ENCODE measurements around the gene ZBTB47.

ZBTB47 gene

DNA sequence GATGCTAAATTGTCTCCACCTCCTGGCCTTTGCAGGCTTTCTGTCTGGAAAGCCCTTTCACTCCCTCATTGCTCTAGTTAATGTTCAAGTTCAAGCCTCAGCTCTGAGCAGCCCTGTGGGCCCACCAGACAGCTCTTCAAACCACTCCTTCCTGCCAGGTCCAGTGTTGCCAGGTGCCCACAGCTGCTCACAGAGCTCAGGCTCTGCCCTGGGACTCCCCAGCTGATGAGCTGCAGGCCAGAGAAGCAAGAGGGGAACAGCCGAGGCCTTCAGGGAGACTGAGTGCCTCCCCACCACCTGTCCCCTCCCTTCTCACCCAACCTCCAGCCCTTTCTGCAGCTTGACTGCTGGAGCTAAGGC, 1.3 kb upstream of the ZBTB47 start:
- no peak overlapping the region for H3K18ac ChIP-seq (ENCODE audit: low read length)
- peak overlapping the region; percentile 19 for H2AK5ac ChIP-seq (ENCODE audit: low read length)
- H3K27ac ChIP-seq (ENCODE audit: low read depth, low read length): peak overlapping the region; percentile 66
- no peak overlapping the region for H4K8ac ChIP-seq (ENCODE audit: low read depth, low read length)
- H3K14ac ChIP-seq (ENCODE audit: low read length): peak overlapping the region; percentile 0
- DNase-seq: no peak
- no peak overlapping the region for H2AFZ ChIP-seq (ENCODE audit: insufficient read depth, low read length, poor library complexity)
- H3K23ac ChIP-seq (ENCODE audit: low read length): no peak overlapping the region
- H3K9ac ChIP-seq (ENCODE audit: low read length): no peak overlapping the region
- peaks cover 20% of the 10 kb centered on the region for H3K79me1 ChIP-seq (ENCODE audit: low read length)
- H3K79me2 ChIP-seq (ENCODE audit: control insufficient read depth, insufficient read depth, low read length, poor library complexity): peaks cover 10% of the 10 kb centered on the region
- peaks cover 5 to 9% of the 10 kb centered on the region in 2 experiments for H3K36me3 ChIP-seq (ENCODE audit: control insufficient read depth in 1 of 2, insufficient read depth in 2 of 2, low read length in 2 of 2)
- peaks cover 2% of the 10 kb centered on the region for H3K9me3 ChIP-seq (ENCODE audit: insufficient read depth, low read depth, low read length)
- no peak overlapping the region for H2BK120ac ChIP-seq (ENCODE audit: insufficient read depth, low read length, poor library complexity)
- H3K27me3 ChIP-seq (ENCODE audit: insufficient read depth, low read length): no peaks in the 10 kb centered on the region
- peak overlapping the region; percentile 88 for H3K4me2 ChIP-seq (ENCODE audit: low read length)
- no peak overlapping the region for H3K4ac ChIP-seq (ENCODE audit: low read depth, low read length)
- no peak overlapping the region for H2BK12ac ChIP-seq (ENCODE audit: low read length)
- no CpG with 5 or more reads among the region's 1 CpG for WGBS (ENCODE audit: extremely low coverage, insufficient coverage, insufficient read length)
- peaks cover 34 to 46% of the 10 kb centered on the region in 2 experiments for H3K4me1 ChIP-seq (ENCODE audit: control insufficient read depth in 1 of 2, insufficient read depth in 2 of 2, low read length in 2 of 2)
- H2BK5ac ChIP-seq (ENCODE audit: low read depth, low read length, poor library complexity): no peak overlapping the region
- H4K91ac ChIP-seq (ENCODE audit: low read depth, low read length): peak overlapping the region; percentile 38
- H3K4me3 ChIP-seq (ENCODE audit: low read depth, low read length): no peak overlapping the region
- no peak overlapping the region for H4K12ac ChIP-seq (ENCODE audit: low read depth, low read length)

DNA sequence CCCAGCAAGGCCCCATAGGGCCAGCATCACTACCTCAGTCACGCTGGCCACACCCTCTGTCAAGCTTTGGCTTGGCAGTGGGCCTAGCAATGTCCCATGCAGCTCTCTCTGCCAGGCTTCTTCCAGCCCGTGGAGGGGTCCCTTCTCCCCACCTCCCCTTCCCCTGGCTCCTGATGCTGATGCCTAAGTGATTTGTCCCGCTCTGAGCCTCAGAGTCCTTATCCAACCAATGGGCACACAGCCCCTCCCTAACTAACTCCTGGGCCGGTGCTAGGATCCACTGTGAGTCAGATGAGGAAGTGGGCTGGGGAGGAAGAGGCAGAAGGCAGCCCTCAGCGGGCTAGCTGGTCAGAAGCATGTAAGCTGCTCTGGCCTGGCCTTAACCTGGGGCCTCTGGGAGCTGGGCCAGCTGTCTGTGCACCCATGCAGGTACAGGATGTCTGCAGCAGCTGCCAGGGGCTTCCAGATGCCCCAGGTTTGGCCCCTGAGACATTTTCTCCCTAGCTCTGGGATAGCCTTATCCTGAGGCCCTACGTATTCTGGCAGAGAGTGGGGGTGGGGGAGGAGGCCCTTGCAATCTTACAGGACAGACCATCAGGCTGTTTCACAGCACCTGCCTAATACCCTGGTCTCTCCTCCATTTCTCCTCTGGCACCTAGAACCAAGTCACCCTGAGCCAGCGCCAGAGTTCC, 740 bp upstream of the ZBTB47 start:
- Histone ChIP-seq H2AK5ac (ENCODE audit: low read length) (peak overlapping the region; percentile 19), H3K4ac (ENCODE audit: low read depth, low read length) (no peak overlapping the region), H3K4me1 (ENCODE audit: control insufficient read depth in 1 of 2, insufficient read depth in 2 of 2, low read length in 2 of 2) (peaks cover 32 to 44% of the 10 kb centered on the region in 2 experiments), H2BK120ac (ENCODE audit: insufficient read depth, low read length, poor library complexity) (no peak overlapping the region), H4K12ac (ENCODE audit: low read depth, low read length) (no peak overlapping the region), H4K91ac (ENCODE audit: low read depth, low read length) (peak overlapping the region; percentile 94), H3K4me3 (ENCODE audit: low read depth, low read length) (no peak overlapping the region), H2BK5ac (ENCODE audit: low read depth, low read length, poor library complexity) (no peak overlapping the region), H4K8ac (ENCODE audit: low read depth, low read length) (no peak overlapping the region), H3K18ac (ENCODE audit: low read length) (no peak overlapping the region), H3K36me3 (ENCODE audit: control insufficient read depth in 1 of 2, insufficient read depth in 2 of 2, low read length in 2 of 2) (peaks cover 5 to 7% of the 10 kb centered on the region in 2 experiments), H3K9me3 (ENCODE audit: insufficient read depth, low read depth, low read length) (peaks cover 2% of the 10 kb centered on the region), H3K14ac (ENCODE audit: low read length) (peak overlapping the region; percentile 91), H3K4me2 (ENCODE audit: low read length) (peak overlapping the region; percentile 88), H2AFZ (ENCODE audit: insufficient read depth, low read length, poor library complexity) (no peak overlapping the region), H3K9ac (ENCODE audit: low read length) (peak overlapping the region; percentile 38), H3K79me2 (ENCODE audit: control insufficient read depth, insufficient read depth, low read length, poor library complexity) (peaks cover 10% of the 10 kb centered on the region), H3K23ac (ENCODE audit: low read length) (peak overlapping the region; percentile 49), H2BK12ac (ENCODE audit: low read length) (peak overlapping the region; percentile 7), H3K27ac (ENCODE audit: low read depth, low read length) (peak overlapping the region; percentile 66), H3K27me3 (ENCODE audit: insufficient read depth, low read length) (no peaks in the 10 kb centered on the region), H3K79me1 (ENCODE audit: low read length) (peaks cover 20% of the 10 kb centered on the region)
- WGBS (ENCODE audit: extremely low coverage, insufficient coverage, insufficient read length): no CpG with 5 or more reads among the region's 7 CpGs
- peak; percentile 55 to 60 for DNase-seq

DNA sequence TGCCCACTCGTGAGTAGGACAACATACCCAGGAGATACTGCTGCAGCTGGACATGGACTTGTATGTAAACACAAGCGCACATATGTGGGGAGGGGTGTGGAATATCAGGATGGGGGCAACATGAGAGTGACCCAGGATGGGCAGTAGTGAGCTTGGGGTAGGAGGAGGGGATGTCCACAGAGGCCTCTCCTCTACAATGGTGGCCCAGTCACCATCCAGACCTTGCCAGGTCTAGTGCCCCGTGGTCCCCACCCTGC, 266 bp upstream of the ZBTB47 start:
- H3K18ac ChIP-seq (ENCODE audit: low read length): peak overlapping the region; percentile 80
- H3K27ac ChIP-seq (ENCODE audit: low read depth, low read length): peak overlapping the region; percentile 43
- H3K4me2 ChIP-seq (ENCODE audit: low read length): peak overlapping the region; percentile 88
- peak overlapping the region; percentile 82 for H2BK120ac ChIP-seq (ENCODE audit: insufficient read depth, low read length, poor library complexity)
- peak overlapping the region; percentile 49 for H3K23ac ChIP-seq (ENCODE audit: low read length)
- peak overlapping the region; percentile 94 for H4K91ac ChIP-seq (ENCODE audit: low read depth, low read length)
- H2AK5ac ChIP-seq (ENCODE audit: low read length): peak overlapping the region; percentile 74
- peak overlapping the region; percentile 79 for H2BK5ac ChIP-seq (ENCODE audit: low read depth, low read length, poor library complexity)
- H4K12ac ChIP-seq (ENCODE audit: low read depth, low read length): peak overlapping the region; percentile 65
- DNase-seq: no peak
- peaks cover 10% of the 10 kb centered on the region for H3K79me2 ChIP-seq (ENCODE audit: control insufficient read depth, insufficient read depth, low read length, poor library complexity)
- peak overlapping the region; percentile 84 for H3K4ac ChIP-seq (ENCODE audit: low read depth, low read length)
- peak overlapping the region; percentile 33 for H2AFZ ChIP-seq (ENCODE audit: insufficient read depth, low read length, poor library complexity)
- H3K9ac ChIP-seq (ENCODE audit: low read length): peak overlapping the region; percentile 38
- peak overlapping the region; percentile 87 for H4K8ac ChIP-seq (ENCODE audit: low read depth, low read length)
- H2BK12ac ChIP-seq (ENCODE audit: low read length): peak overlapping the region; percentile 31
- peaks cover 20% of the 10 kb centered on the region for H3K79me1 ChIP-seq (ENCODE audit: low read length)
- H3K27me3 ChIP-seq (ENCODE audit: insufficient read depth, low read length): no peaks in the 10 kb centered on the region
- WGBS (ENCODE audit: extremely low coverage, insufficient coverage, insufficient read length): no CpG with 5 or more reads among the region's 3 CpGs
- H3K4me1 ChIP-seq (ENCODE audit: control insufficient read depth in 1 of 2, insufficient read depth in 2 of 2, low read length in 2 of 2): peaks cover 28 to 40% of the 10 kb centered on the region in 2 experiments
- peak overlapping the region; percentile 77 for H3K4me3 ChIP-seq (ENCODE audit: low read depth, low read length)
- H3K14ac ChIP-seq (ENCODE audit: low read length): peak overlapping the region; percentile 91
- H3K36me3 ChIP-seq (ENCODE audit: control insufficient read depth in 1 of 2, insufficient read depth in 2 of 2, low read length in 2 of 2): peaks cover 6 to 8% of the 10 kb centered on the region in 2 experiments
- peaks cover 2% of the 10 kb centered on the region for H3K9me3 ChIP-seq (ENCODE audit: insufficient read depth, low read depth, low read length)

DNA sequence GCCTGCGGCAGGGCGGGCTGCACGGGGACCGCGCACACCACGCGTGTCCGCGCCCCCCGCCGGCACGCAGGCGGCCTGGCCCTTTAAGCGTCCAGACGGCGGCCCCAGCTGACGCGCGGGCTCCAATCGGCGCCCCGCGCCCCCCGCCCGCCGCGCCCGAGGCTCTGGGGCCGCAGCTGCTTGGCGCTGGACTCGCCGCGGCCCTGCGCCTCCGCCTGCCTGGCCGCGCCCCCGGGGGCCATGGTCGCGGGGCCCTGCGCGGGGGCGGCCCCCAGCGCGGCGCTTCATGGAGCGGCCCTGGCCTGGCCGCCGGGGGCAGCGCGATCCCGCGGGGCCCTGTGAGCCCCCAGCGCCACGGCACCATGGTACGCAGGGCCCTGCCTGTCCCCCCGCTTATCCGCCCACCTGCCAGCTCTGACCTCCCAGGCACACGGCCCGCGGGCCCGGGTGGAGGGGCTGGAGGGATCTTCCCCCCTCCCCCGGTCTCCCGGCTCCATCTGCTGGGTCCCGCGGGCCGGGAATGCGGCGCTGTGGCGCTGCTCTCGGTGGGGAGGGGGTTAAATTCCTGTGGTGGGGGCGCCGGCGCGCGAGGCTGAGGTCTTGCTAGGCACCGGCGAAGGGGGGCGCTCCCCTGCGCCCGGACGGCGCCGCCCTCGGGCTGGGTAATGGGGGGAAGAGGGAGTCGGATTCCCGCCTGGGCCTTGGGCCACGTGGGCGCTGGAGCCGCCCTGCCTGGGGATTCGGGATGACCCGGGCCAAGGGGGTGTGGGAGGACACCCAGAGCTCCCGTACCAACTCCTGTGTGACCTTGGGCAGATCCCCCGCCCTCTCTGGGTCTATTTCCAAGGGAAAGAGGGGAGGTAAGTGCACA, 1.1 kb downstream of the ZBTB47 start:
- Histone ChIP-seq H3K23ac (ENCODE audit: low read length) (no peak overlapping the region), H3K36me3 (ENCODE audit: control insufficient read depth in 1 of 2, insufficient read depth in 2 of 2, low read length in 2 of 2) (peaks cover 15 to 18% of the 10 kb centered on the region in 2 experiments), H3K9me3 (ENCODE audit: insufficient read depth, low read depth, low read length) (peaks cover 2% of the 10 kb centered on the region), H3K27ac (ENCODE audit: low read depth, low read length) (peak overlapping the region; percentile 50), H4K91ac (ENCODE audit: low read depth, low read length) (peak overlapping the region; percentile 94), H2AK5ac (ENCODE audit: low read length) (peak overlapping the region; percentile 27), H3K9ac (ENCODE audit: low read length) (peak overlapping the region; percentile 86), H2BK5ac (ENCODE audit: low read depth, low read length, poor library complexity) (peak overlapping the region; percentile 77), H3K4me2 (ENCODE audit: low read length) (peak overlapping the region; percentile 88), H4K12ac (ENCODE audit: low read depth, low read length) (peak overlapping the region; percentile 71), H3K14ac (ENCODE audit: low read length) (peak overlapping the region; percentile 81), H3K4me1 (ENCODE audit: control insufficient read depth in 1 of 2, insufficient read depth in 2 of 2, low read length in 2 of 2) (peaks cover 28 to 40% of the 10 kb centered on the region in 2 experiments), H3K27me3 (ENCODE audit: insufficient read depth, low read length) (no peaks in the 10 kb centered on the region), H3K79me1 (ENCODE audit: low read length) (peaks cover 20% of the 10 kb centered on the region), H2BK120ac (ENCODE audit: insufficient read depth, low read length, poor library complexity) (peak overlapping the region; percentile 91), H3K18ac (ENCODE audit: low read length) (peak overlapping the region; percentile 85), H2AFZ (ENCODE audit: insufficient read depth, low read length, poor library complexity) (peak overlapping the region; percentile 21), H2BK12ac (ENCODE audit: low read length) (no peak overlapping the region), H3K4ac (ENCODE audit: low read depth, low read length) (peak overlapping the region; percentile 51), H4K8ac (ENCODE audit: low read depth, low read length) (peak overlapping the region; percentile 91), H3K79me2 (ENCODE audit: control insufficient read depth, insufficient read depth, low read length, poor library complexity) (peaks cover 10% of the 10 kb centered on the region), H3K4me3 (ENCODE audit: low read depth, low read length) (peak overlapping the region; percentile 77)
- DNase-seq: peak in 1 of 2 donors; percentile 35
- no CpG with 5 or more reads among the region's 94 CpGs for WGBS (ENCODE audit: extremely low coverage, insufficient coverage, insufficient read length)
